K562 (cell line): ENCODE data around the gene MXRA7. TPM values are rescaled to one million over a fixed set of nuclear protein-coding genes. Genes with fewer than 3 reads are reported as not detected.

ENCODE experiments used
- ATAC-seq: fragments of 200-7000 bp; cut with Tn5 transposase; 3 replicates; pipeline ENCODE4 v1.9.1; 2020; ENCODE audit warnings: moderate library complexity
- BruUV-seq: library from RNA; stranded (reverse); fragments of 400-500 nt; replicated peaks from 2 replicates; lab custom pipeline; 2021; lab: Mats Ljungman, UMichigan
- CTCF ChIA-PET: fragments of 300-600 bp; formaldehyde crosslinking; extraction: SDS; loops from one replicate; lab custom pipeline; 2021; ENCODE audit warnings: low intra/inter-chr PET ratio; lab: Yijun Ruan, JAX
- POLR2A ChIA-PET: fragments of 300-600, 350-650 bp; sonication (Branson Sonifier 250); formaldehyde crosslinking; extraction: SDS; loops from one replicate; lab custom pipeline; 2021; ENCODE audit warnings: antibody characterized with exemption, inconsistent platforms; lab: Yijun Ruan, JAX
- DNase-seq, 4 experiments: peaks; one replicate each; pipeline versions ENCODE4 v3.0.0 to v3.0.0-alpha.2; 2011 to 2018; ENCODE audit warnings: low spot score in 3 of 4, mixed read lengths in 3 of 4; ENCODE audit errors: extremely low read depth in 1 of 4
- FAIRE-seq: peaks from 2 replicates; lab custom pipeline; 2011; peaks lifted over from hg19 to GRCh38; lab: Jason Lieb, UNC
- H2AFZ ChIP-seq: 2 replicates; pipeline ENCODE4 v1.6.0; 2011; ENCODE audit warnings: low read depth, low read length, control low read depth, inconsistent platforms
- H3K27ac ChIP-seq: fragments of 200-600 bp; 3 replicates; pipeline ENCODE4 v1.8.0; 2011; ENCODE audit warnings: low read depth, mild to moderate bottlenecking, control low read depth, inconsistent platforms, low read length, moderate library complexity, mixed read lengths; ENCODE audit errors: extremely low read depth
- H3K27me3 ChIP-seq, 2 experiments: fragments of 300-600 bp in 1 of 2; 2 replicates in 1 of 2; 3 replicates in 1 of 2; pipeline versions ENCODE4 v1.6.0 to v1.8.0; 2011; ENCODE audit warnings: inconsistent platforms in 2 of 2, low read length in 2 of 2, mild to moderate bottlenecking in 1 of 2, mixed read lengths in 1 of 2, moderate library complexity in 1 of 2; ENCODE audit not compliant: control insufficient read depth in 2 of 2, insufficient read depth in 2 of 2
- H3K36me3 ChIP-seq: fragments of 300-600 bp; 3 replicates; pipeline ENCODE4 v1.8.0; 2011; ENCODE audit warnings: mild to moderate bottlenecking, low read length, inconsistent platforms; ENCODE audit not compliant: control insufficient read depth, insufficient read depth
- H3K4me1 ChIP-seq, 2 experiments: fragments of 200-600 bp in 1 of 2; replicated peaks in 1 of 2; 2 replicates in 1 of 2; 3 replicates in 1 of 2; pipeline versions ENCODE4 v1.5.1 to v1.8.0; 2011; ENCODE audit warnings: inconsistent platforms in 2 of 2, low read length in 2 of 2, mild to moderate bottlenecking in 1 of 2, mixed read lengths in 1 of 2, moderate library complexity in 1 of 2; ENCODE audit not compliant: control insufficient read depth in 2 of 2, insufficient read depth in 2 of 2
- H3K4me2 ChIP-seq: 2 replicates; pipeline ENCODE4 v1.6.1; 2011; ENCODE audit warnings: low read length, control low read depth, inconsistent platforms, mixed read lengths; ENCODE audit not compliant: insufficient read depth
- H3K4me3 ChIP-seq: fragments of 200-600 bp; sonication (generic), shearing (Covaris generic); 2 replicates; pipeline ENCODE4 v1.5.1; 2016; ENCODE audit warnings: control low read depth, inconsistent platforms
- H3K79me2 ChIP-seq: fragments of 200-600 bp; 3 replicates; pipeline ENCODE4 v1.8.0; 2011; ENCODE audit warnings: low read length, inconsistent platforms; ENCODE audit not compliant: control insufficient read depth, insufficient read depth
- H3K9ac ChIP-seq, 2 experiments: 2 replicates each; pipeline versions ENCODE4 v1.6.0 to v1.6.1; 2011; ENCODE audit warnings: low read depth in 2 of 2, low read length in 2 of 2, control low read depth in 1 of 2, inconsistent platforms in 1 of 2, mild to moderate bottlenecking in 1 of 2, mixed read lengths in 1 of 2; ENCODE audit not compliant: insufficient read depth in 1 of 2
- H3K9me1 ChIP-seq: one replicate; pipeline ENCODE4 v1.6.0; 2011; ENCODE audit warnings: inconsistent platforms, mild to moderate bottlenecking, low read length, moderate library complexity; ENCODE audit not compliant: control insufficient read depth, insufficient read depth
- H3K9me3 ChIP-seq: replicated peaks from 2 replicates; pipeline ENCODE4 v1.5.1; 2011; ENCODE audit warnings: low read depth, low read length, inconsistent platforms; ENCODE audit not compliant: control insufficient read depth, insufficient read depth
- H4K20me1 ChIP-seq: replicated peaks from 2 replicates; pipeline ENCODE4 v1.6.1; 2011; ENCODE audit warnings: low read length, inconsistent platforms, mixed read lengths; ENCODE audit not compliant: control insufficient read depth, insufficient read depth
- ARID2 ChIP-seq: fragments of 450-650 bp; IDR thresholded peaks from 2 replicates; pipeline ENCODE4 v1.6.1; 2017; ENCODE audit warnings: antibody characterized with exemption, mild to moderate bottlenecking
- BHLHE40 ChIP-seq: IDR thresholded peaks from 2 replicates; pipeline ENCODE4 v1.6.1; 2011; ENCODE audit warnings: low read length, improper control_type of control experiment
- ELF1 ChIP-seq: fragments of 200-800 bp; sonication (Bioruptor generic); IDR thresholded peaks from 2 replicates; pipeline ENCODE4 v1.6.1; 2016; ENCODE audit warnings: missing genetic modification characterization, missing compliant biosample characterization
- NFYB ChIP-seq: IDR thresholded peaks from 2 replicates; pipeline ENCODE4 v1.6.1; 2011; ENCODE audit warnings: mild to moderate bottlenecking, moderate library complexity; ENCODE audit not compliant: insufficient read length; ENCODE audit errors: extremely low read depth
- NR4A1 ChIP-seq, 2 experiments: fragments of 250-450 bp in 1 of 2; fragments of 450-650 bp in 1 of 2; sonication (Bioruptor Pico) in 1 of 2; IDR thresholded peaks; 2 replicates each; pipeline versions ENCODE4 v1.4.0 to v1.6.1; 2016 to 2020; ENCODE audit warnings: mild to moderate bottlenecking in 2 of 2, missing compliant biosample characterization in 1 of 2, missing genetic modification characterization in 1 of 2, moderate library complexity in 1 of 2
- RAD51 ChIP-seq: fragments of 450-650 bp; IDR thresholded peaks from 2 replicates; pipeline ENCODE4 v1.7.1; 2016; ENCODE audit warnings: low read depth, mild to moderate bottlenecking, borderline replicate concordance
- RBM17 ChIP-seq: fragments of 200-400 bp; formaldehyde crosslinking; IDR thresholded peaks from 2 replicates; pipeline ENCODE4 v1.6.1; 2017; ENCODE audit warnings: low read depth, mild to moderate bottlenecking, low read length, borderline replicate concordance
- WGBS: fragments of 100-300 bp; shearing (Covaris generic); methylation state at CpG from one replicate; pipeline ENCODE4 v1.1.6; 2016; ENCODE audit warnings: low coverage, mixed read lengths; ENCODE audit not compliant: insufficient coverage; ENCODE audit errors: missing lambda C conversion rate; 5-methylcytosine and 5-hydroxymethylcytosine counted together
- in situ Hi-C: fragments of 300-500 bp; cut with MboI; formaldehyde crosslinking; loops from 4 replicates; pipeline ENCODE4 v1.15.0; 2018; ENCODE audit warnings: inconsistent platforms, mixed read lengths
- intact Hi-C: fragments of 100-400 bp; cut with micrococcal nuclease; formaldehyde crosslinking; loops from 2 replicates; pipeline ENCODE4 v1.14.2; 2022
- polyA plus RNA-seq, 8 experiments: library from polyadenylated mRNA; depleted of rRNA in 4 of 8; stranded (reverse) in 5 of 8; unstranded in 3 of 8; fragments of >200 nt; fragmentation: Nextera tagmentation in 2 of 8; fragmentation: Illumina TruSeq in 1 of 8; extraction: Ambion mirVana in 2 of 8; extraction: Trizol in 1 of 8; gene quantifications; 2 replicates each; pipeline versions ENCODE4 v1.2.1 to v1.2.3, GENCODE V29; 2011 to 2014; ENCODE audit warnings: inconsistent platforms in 1 of 8, missing spikeins in 1 of 8
- total RNA-seq, 7 experiments: library from RNA; depleted of rRNA in 6 of 7; stranded (reverse); fragments of >200 nt in 6 of 7; fragmentation: Illumina TruSeq in 2 of 7; extraction: Trizol in 2 of 7; gene quantifications; 2 replicates each; pipeline versions ENCODE4 v1.2.1 to v1.2.3, GENCODE V29; 2011 to 2021; ENCODE audit warnings: low replicate concordance in 1 of 7
- TF ChIP-seq, protein P1 (sequence below): sonication (generic); formaldehyde crosslinking; IDR thresholded peaks from 2 replicates; pipeline ENCODE4 v1.9.0; 2022; ENCODE audit warnings: mild to moderate bottlenecking, missing genetic modification reagents
- TF ChIP-seq, protein P2 (sequence below): sonication (generic); formaldehyde crosslinking; IDR thresholded peaks from 2 replicates; pipeline ENCODE4 v1.5.0; 2020; ENCODE audit warnings: missing genetic modification reagents

The MXRA7 gene
- total and polyA plus RNA-seq, 9 of the 15 experiments (the other 6 are each of a cell fraction or from before 2014, with no cell fraction given) = 2.6 to 38.4 (median 14.3) TPM

DNA sequence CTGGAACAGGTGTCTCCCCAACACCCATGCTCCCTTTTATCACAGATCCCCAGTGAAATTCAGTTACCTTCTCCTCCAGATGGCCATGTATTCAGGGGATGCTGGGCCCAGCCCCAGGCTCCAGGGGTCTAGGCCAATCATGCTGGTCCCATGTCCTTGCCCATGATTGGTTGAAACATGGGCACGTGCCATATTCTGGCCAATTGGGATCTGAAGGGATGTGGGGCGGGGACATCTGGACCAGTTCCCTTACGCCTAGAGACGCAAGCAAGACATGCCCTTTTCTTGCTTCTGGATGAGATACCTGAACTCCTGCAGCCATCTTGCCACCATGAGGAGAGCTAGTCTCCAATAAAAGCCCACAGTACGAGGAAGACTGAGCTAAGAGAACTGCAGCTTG, 36.2 kb downstream of the MXRA7 start:
- intact Hi-C loops = loop anchor here (5.0 kb wide), 1 partner anchor 37 kb away; no protein-coding TSS in a partner anchor
- POLR2A ChIA-PET = interaction anchor here (0.7 to 1.0 kb wide), 2 partner anchors 10 to 1507 kb away, joined by 4 to 5 read pairs; no protein-coding TSS in a partner anchor
- H3K36me3 ChIP-seq = no peaks in the 10 kb centered on the region
- in situ Hi-C loops = no loop called here
- peaks cover 7% of the 10 kb centered on the region; the same call in 2 of the 3 replicates for H3K79me2 ChIP-seq
- peak in 1 of 4 experiments; percentile 56 for DNase-seq
- H3K4me1 ChIP-seq = peaks cover 24% of the 10 kb centered on the region in 2 experiments; a peak in 4 of 5 replicates
- H3K4me2 ChIP-seq = no peak overlapping the region
- H3K9ac ChIP-seq = no peak overlapping the region
- no peaks in the 10 kb centered on the region for H3K9me1 ChIP-seq
- H3K4me3 ChIP-seq = no peak overlapping the region
- no peak overlapping the region for H2AFZ ChIP-seq
- no peaks in the 10 kb centered on the region for H3K9me3 ChIP-seq
- no peak for FAIRE-seq
- ATAC-seq = no peak
- H3K27ac ChIP-seq = no peak overlapping the region
- 81% methylated on average over 5 of the region's 5 CpGs for WGBS
- no TSS peak for BruUV-seq
- no peaks in the 10 kb centered on the region for H4K20me1 ChIP-seq
- no peaks in the 10 kb centered on the region for H3K27me3 ChIP-seq
- CTCF ChIA-PET = no interaction called here
- TF ChIP-seq, protein P1, sequence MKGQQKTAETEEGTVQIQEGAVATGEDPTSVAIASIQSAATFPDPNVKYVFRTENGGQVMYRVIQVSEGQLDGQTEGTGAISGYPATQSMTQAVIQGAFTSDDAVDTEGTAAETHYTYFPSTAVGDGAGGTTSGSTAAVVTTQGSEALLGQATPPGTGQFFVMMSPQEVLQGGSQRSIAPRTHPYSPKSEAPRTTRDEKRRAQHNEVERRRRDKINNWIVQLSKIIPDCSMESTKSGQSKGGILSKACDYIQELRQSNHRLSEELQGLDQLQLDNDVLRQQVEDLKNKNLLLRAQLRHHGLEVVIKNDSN (CRISPR knock-in tag) = peak; percentile 85
- TF ChIP-seq NR4A1 (CRISPR knock-in tag; IDR thresholded peaks at IDR 0.05) (no peak), NR4A1 (tag; IDR thresholded peaks at IDR 0.05) (no peak), RBM17 (no peak), BHLHE40 (0 out of 2 replicates have a peak, but pooled peaks have one; percentile 5), ELF1 (tag) (no peak), NFYB (peak; percentile 74), RAD51 (peak; percentile 70; the same call in 1 of the 2 replicates), ARID2 (no peak)
- TF ChIP-seq, protein P2, sequence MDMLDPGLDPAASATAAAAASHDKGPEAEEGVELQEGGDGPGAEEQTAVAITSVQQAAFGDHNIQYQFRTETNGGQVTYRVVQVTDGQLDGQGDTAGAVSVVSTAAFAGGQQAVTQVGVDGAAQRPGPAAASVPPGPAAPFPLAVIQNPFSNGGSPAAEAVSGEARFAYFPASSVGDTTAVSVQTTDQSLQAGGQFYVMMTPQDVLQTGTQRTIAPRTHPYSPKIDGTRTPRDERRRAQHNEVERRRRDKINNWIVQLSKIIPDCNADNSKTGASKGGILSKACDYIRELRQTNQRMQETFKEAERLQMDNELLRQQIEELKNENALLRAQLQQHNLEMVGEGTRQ (CRISPR knock-in tag) = peak; percentile 85
